Uterus (tissue), 2 donors: Measurements from ENCODE around the gene SPRY4.

Experiments
- POLR2A ChIP-seq, 2 donors: fragments of 450-650 bp; IDR thresholded peaks; one replicate each; pipeline ENCODE4 v1.6.1; 2016; ENCODE audit warnings: antibody characterized with exemption in 2 of 2, mild to moderate bottlenecking in 1 of 2, moderate library complexity in 1 of 2
- TF ChIP-seq, protein P1 (sequence below), 4 experiments: fragments of 200-600 bp in 2 of 4; fragments of 450-650 bp in 2 of 4; sonication (generic) in 2 of 4; IDR thresholded peaks; one replicate each; pipeline ENCODE4 v1.5.1; 2016 to 2019; ENCODE audit warnings: antibody characterized with exemption in 4 of 4, mild to moderate bottlenecking in 2 of 4, moderate library complexity in 1 of 4

DNA sequence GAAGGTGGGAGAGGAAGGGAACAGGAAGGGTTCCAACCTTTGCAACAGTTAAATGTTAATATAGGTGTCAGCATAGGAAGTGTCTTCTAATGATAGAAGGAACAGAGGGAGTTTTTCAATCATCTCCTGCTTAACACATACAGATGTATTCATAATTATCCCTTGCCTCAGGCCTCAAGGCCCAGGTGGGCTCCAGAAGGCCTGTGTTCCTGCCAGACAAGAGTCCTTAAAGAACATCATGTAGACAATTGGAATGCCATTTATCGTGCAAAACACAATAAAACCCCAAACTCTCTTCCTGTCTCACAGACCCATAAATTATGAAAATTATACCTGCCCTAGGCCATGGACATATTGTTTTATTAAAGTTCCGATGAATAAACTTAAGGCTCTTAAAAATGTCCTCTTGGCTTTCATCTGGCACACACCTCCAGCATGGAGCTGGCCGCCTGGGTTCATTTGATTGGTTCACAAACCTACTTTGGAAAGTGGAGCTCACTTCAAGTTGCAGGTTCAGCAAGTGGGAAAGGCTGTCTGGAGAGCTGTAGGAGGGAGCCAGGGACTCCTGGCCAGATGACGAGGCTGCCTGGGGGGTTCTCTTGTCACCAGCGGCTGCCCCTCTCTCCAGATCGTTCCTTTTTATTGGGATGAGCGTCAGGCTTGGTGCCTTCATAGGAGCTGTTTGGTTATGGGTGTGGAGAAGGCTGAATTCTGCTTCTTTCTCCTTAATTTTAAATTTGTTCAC is 17.5 kb downstream of the SPRY4 start:
- TF ChIP-seq POLR2A (IDR thresholded peaks at IDR 0.05), result no peak
- TF ChIP-seq, protein P1, sequence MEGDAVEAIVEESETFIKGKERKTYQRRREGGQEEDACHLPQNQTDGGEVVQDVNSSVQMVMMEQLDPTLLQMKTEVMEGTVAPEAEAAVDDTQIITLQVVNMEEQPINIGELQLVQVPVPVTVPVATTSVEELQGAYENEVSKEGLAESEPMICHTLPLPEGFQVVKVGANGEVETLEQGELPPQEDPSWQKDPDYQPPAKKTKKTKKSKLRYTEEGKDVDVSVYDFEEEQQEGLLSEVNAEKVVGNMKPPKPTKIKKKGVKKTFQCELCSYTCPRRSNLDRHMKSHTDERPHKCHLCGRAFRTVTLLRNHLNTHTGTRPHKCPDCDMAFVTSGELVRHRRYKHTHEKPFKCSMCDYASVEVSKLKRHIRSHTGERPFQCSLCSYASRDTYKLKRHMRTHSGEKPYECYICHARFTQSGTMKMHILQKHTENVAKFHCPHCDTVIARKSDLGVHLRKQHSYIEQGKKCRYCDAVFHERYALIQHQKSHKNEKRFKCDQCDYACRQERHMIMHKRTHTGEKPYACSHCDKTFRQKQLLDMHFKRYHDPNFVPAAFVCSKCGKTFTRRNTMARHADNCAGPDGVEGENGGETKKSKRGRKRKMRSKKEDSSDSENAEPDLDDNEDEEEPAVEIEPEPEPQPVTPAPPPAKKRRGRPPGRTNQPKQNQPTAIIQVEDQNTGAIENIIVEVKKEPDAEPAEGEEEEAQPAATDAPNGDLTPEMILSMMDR (IDR thresholded peaks at IDR 0.05), result no peak
